Endothelial cell of umbilical vein (primary cell): ENCODE results near the gene SIPA1. TPM values are rescaled to one million over a fixed set of nuclear protein-coding genes. Genes with fewer than 3 reads are reported as not detected.

ENCODE experiments used
- BruUV-seq: library from RNA; stranded (reverse); fragments of 400-500 nt; replicated peaks from 2 replicates; lab custom pipeline; 2021; lab: Mats Ljungman, UMichigan
- CTCF ChIA-PET: fragments of 300-600, 350-600 bp; sonication (Branson Sonifier 250); formaldehyde crosslinking; loops from one replicate; lab custom pipeline; 2021; ENCODE audit warnings: antibody characterized with exemption, inconsistent platforms; lab: Charles Lee
- POLR2A ChIA-PET: fragments of 300-600, 350-600 bp; sonication (Branson Sonifier 250); formaldehyde crosslinking; loops from one replicate; lab custom pipeline; 2021; ENCODE audit warnings: antibody characterized with exemption, inconsistent platforms; lab: Charles Lee
- DNase-seq: peaks from one replicate; pipeline ENCODE4 v3.0.0-alpha.2; 2011; ENCODE audit warnings: low read depth, low spot score
- FAIRE-seq: peaks from 2 replicates; lab custom pipeline; 2011; peaks lifted over from hg19 to GRCh38; lab: Jason Lieb, UNC
- H2AFZ ChIP-seq: 2 replicates; pipeline ENCODE4 v1.6.0; 2012; ENCODE audit warnings: low read depth, low read length, control low read depth, inconsistent platforms
- H3K27ac ChIP-seq: 2 replicates; pipeline ENCODE4 v1.5.1; 2011; ENCODE audit warnings: low read depth, mild to moderate bottlenecking, control low read depth, low read length, moderate library complexity; ENCODE audit not compliant: insufficient read depth
- H3K27me3 ChIP-seq, 2 experiments: 2 replicates each; pipeline versions ENCODE4 v1.6.0 to v1.6.1; 2011; ENCODE audit warnings: low read length in 2 of 2, mixed read lengths in 1 of 2; ENCODE audit not compliant: control insufficient read depth in 2 of 2, insufficient read depth in 2 of 2
- H3K36me3 ChIP-seq, 2 experiments: 2 replicates in 1 of 2; 3 replicates in 1 of 2; pipeline ENCODE4 v1.5.1; 2011; ENCODE audit warnings: low read length in 2 of 2, mild to moderate bottlenecking in 1 of 2, moderate library complexity in 1 of 2; ENCODE audit not compliant: control insufficient read depth in 2 of 2, insufficient read depth in 2 of 2; ENCODE audit errors: extremely low read depth in 1 of 2
- H3K4me1 ChIP-seq: 3 replicates; pipeline ENCODE4 v1.5.1; 2011; ENCODE audit warnings: mild to moderate bottlenecking, low read length; ENCODE audit not compliant: control insufficient read depth, insufficient read depth; ENCODE audit errors: extremely low read depth
- H3K4me2 ChIP-seq: 2 replicates; pipeline ENCODE4 v1.6.1; 2011; ENCODE audit warnings: low read length, control low read depth, mixed read lengths; ENCODE audit not compliant: insufficient read depth
- H3K4me3 ChIP-seq, 3 experiments: fragments of 200-600 bp in 1 of 3; sonication (generic), shearing (Covaris generic) in 1 of 3; replicated peaks in 1 of 3; 2 replicates each; pipeline ENCODE4 v1.5.1; 2011 to 2016; ENCODE audit warnings: control low read depth in 3 of 3, low read length in 3 of 3, mild to moderate bottlenecking in 2 of 3, inconsistent platforms in 1 of 3, low read depth in 1 of 3, moderate library complexity in 1 of 3; ENCODE audit not compliant: insufficient read depth in 1 of 3
- H3K79me2 ChIP-seq: 2 replicates; pipeline ENCODE4 v1.6.0; 2012; ENCODE audit warnings: low read length, inconsistent platforms; ENCODE audit not compliant: control insufficient read depth, insufficient read depth
- H3K9ac ChIP-seq: replicated peaks from 2 replicates; pipeline ENCODE3; 2011; ENCODE audit warnings: low read length, control low read depth; ENCODE audit not compliant: insufficient read depth; ENCODE audit errors: extremely low read depth
- H3K9me1 ChIP-seq: replicated peaks from 3 replicates; pipeline ENCODE4 v1.6.0; 2011; ENCODE audit warnings: mild to moderate bottlenecking, low read length; ENCODE audit not compliant: control insufficient read depth, insufficient read depth; ENCODE audit errors: extremely low read depth
- H3K9me3 ChIP-seq: replicated peaks from 2 replicates; pipeline ENCODE4 v1.5.1; 2012; ENCODE audit warnings: low read length, inconsistent platforms; ENCODE audit not compliant: control insufficient read depth, insufficient read depth
- H4K20me1 ChIP-seq: replicated peaks from 2 replicates; pipeline ENCODE3; 2011; ENCODE audit warnings: mild to moderate bottlenecking, low read length; ENCODE audit not compliant: control insufficient read depth, insufficient read depth; ENCODE audit errors: extremely low read depth
- EZH2 ChIP-seq: IDR thresholded peaks from 2 replicates; pipeline ENCODE4 v1.6.1; 2012; ENCODE audit warnings: borderline replicate concordance, low read depth, mild to moderate bottlenecking, moderate library complexity, low read length, inconsistent platforms; ENCODE audit not compliant: severe bottlenecking
- FOS ChIP-seq: IDR thresholded peaks from 2 replicates; pipeline ENCODE4 v1.6.1; 2011; ENCODE audit warnings: mild to moderate bottlenecking, low read length, moderate library complexity, borderline replicate concordance; ENCODE audit not compliant: insufficient read depth
- GATA2 ChIP-seq: IDR thresholded peaks from 2 replicates; pipeline ENCODE4 v1.7.0; 2011; ENCODE audit warnings: low read depth, mild to moderate bottlenecking, moderate library complexity, mixed read lengths, low read length; ENCODE audit not compliant: insufficient read length, insufficient read depth
- JUN ChIP-seq: IDR thresholded peaks from 2 replicates; pipeline ENCODE4 v1.6.1; 2011; ENCODE audit warnings: borderline replicate concordance, low read depth; ENCODE audit not compliant: insufficient read length, insufficient read depth
- MYC ChIP-seq: IDR thresholded peaks from one replicate; pipeline ENCODE4 v1.6.1; 2011; ENCODE audit warnings: mild to moderate bottlenecking, low read depth, low read length
- POLR2A ChIP-seq: IDR thresholded peaks from 2 replicates; pipeline ENCODE4 v1.6.1; 2012; ENCODE audit warnings: low read depth, mild to moderate bottlenecking, control low read depth, low read length
- POLR2AphosphoS5 ChIP-seq: IDR thresholded peaks from 2 replicates; pipeline ENCODE4 v1.6.1; 2012; ENCODE audit warnings: low read depth, mild to moderate bottlenecking, control low read depth, low read length, moderate library complexity; ENCODE audit not compliant: insufficient read depth
- dilution Hi-C: fragments of 300-500 bp; cut with MboI; formaldehyde crosslinking; loops from one replicate; pipeline ENCODE4 v1.15.0; 2019; ENCODE audit warnings: low sequenced_read_pairs; ENCODE audit not compliant: extremely low pct_ligation_motif_present
- intact Hi-C: fragments of 100-400 bp; cut with micrococcal nuclease; formaldehyde crosslinking; loops from one replicate; pipeline ENCODE4 v1.10.0; 2022
- polyA plus RNA-seq, 4 experiments: library from polyadenylated mRNA; depleted of rRNA in 3 of 4; stranded (reverse) in 3 of 4; unstranded in 1 of 4; fragments of >200 nt; gene quantifications; 2 replicates each; pipeline versions ENCODE4 v1.2.1 to v1.2.3, GENCODE V29; 2011 to 2012; ENCODE audit warnings: missing spikeins in 1 of 4
- total RNA-seq: library from RNA; stranded (reverse); gene quantifications from 2 replicates; pipeline ENCODE4 v1.2.3, GENCODE V29; 2021
- TF ChIP-seq, protein P1 (sequence below): IDR thresholded peaks from 2 replicates; pipeline ENCODE4 v1.6.1; 2011; ENCODE audit not compliant: insufficient read depth, insufficient read length
- TF ChIP-seq, protein P2 (sequence below), 2 donors: IDR thresholded peaks; 1 replicate in 1 of 2; 2 replicates in 1 of 2; pipeline ENCODE4 v1.5.1; 2011; ENCODE audit warnings: low read length in 2 of 2, mild to moderate bottlenecking in 2 of 2, moderate library complexity in 2 of 2, control low read depth in 1 of 2, inconsistent platforms in 1 of 2, low read depth in 1 of 2; ENCODE audit not compliant: insufficient read depth in 1 of 2; ENCODE audit errors: extremely low read depth in 1 of 2

The SIPA1 gene
- total and polyA plus RNA-seq, 2 donors (not counting 3 experiments of a cell fraction or from before 2014, with no cell fraction given): 67.5 to 119 TPM

DNA sequence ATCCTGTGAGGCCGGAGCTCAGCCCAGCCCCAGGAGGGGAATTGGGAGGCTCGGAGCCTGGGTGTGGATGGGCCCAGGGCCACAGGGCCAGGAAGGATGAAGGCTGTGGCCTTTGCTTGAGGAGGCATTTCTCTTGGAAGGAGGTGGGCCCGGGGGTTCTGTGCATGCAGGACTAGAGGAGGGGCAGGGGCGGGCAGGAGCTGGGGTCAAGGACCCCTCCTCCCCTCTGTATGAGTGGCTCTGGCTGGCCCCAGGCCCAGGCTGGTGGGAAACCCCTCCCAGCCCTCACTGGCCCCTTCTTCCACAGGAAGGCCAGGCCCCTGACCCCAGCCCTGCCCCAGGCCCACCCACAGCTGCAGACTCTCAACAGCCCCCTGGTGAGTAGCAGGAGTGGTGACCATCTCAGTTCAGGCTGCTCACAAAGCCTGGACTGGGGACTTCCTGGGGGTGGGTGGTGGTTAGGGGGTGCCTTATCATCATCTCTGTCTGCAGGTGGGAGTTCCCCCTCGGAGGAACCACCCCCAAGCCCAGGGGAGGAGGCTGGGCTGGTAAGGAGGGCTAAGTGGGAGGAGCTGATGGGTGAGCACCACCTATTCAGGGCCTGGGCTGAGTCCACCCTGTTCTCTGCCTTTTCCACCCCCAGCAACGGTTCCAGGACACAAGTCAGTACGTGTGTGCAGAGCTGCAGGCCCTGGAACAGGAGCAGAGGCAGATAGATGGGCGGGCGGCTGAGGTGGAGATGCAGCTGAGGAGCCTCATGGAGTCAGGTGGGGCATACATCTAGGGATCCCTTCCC lies 48.3 kb upstream of the SIPA1 start:
- DNase-seq (no peak), FAIRE-seq (no peak)
- intact Hi-C loops (loop anchor here (5.0 kb wide), 1 partner anchor 222 kb away; no protein-coding TSS in a partner anchor), dilution Hi-C loops (no loop called here)
- Histone ChIP-seq H3K9me3 (no peaks in the 10 kb centered on the region), H3K4me3 (no peak overlapping the region), H3K4me1 (peaks cover 7% of the 10 kb centered on the region), H3K9ac (no peak overlapping the region), H3K27me3 (no peaks in the 10 kb centered on the region), H3K9me1 (no peaks in the 10 kb centered on the region), H4K20me1 (no peaks in the 10 kb centered on the region), H3K36me3 (no peaks in the 10 kb centered on the region), H3K4me2 (no peak overlapping the region), H2AFZ (no peak overlapping the region), H3K27ac (no peak overlapping the region), H3K79me2 (no peaks in the 10 kb centered on the region)
- TF ChIP-seq JUN: no peak
- no peak for TF ChIP-seq FOS
- no peak for TF ChIP-seq POLR2A
- TF ChIP-seq, protein P1, sequence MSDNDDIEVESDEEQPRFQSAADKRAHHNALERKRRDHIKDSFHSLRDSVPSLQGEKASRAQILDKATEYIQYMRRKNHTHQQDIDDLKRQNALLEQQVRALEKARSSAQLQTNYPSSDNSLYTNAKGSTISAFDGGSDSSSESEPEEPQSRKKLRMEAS: no peak
- TF ChIP-seq, protein P2, sequence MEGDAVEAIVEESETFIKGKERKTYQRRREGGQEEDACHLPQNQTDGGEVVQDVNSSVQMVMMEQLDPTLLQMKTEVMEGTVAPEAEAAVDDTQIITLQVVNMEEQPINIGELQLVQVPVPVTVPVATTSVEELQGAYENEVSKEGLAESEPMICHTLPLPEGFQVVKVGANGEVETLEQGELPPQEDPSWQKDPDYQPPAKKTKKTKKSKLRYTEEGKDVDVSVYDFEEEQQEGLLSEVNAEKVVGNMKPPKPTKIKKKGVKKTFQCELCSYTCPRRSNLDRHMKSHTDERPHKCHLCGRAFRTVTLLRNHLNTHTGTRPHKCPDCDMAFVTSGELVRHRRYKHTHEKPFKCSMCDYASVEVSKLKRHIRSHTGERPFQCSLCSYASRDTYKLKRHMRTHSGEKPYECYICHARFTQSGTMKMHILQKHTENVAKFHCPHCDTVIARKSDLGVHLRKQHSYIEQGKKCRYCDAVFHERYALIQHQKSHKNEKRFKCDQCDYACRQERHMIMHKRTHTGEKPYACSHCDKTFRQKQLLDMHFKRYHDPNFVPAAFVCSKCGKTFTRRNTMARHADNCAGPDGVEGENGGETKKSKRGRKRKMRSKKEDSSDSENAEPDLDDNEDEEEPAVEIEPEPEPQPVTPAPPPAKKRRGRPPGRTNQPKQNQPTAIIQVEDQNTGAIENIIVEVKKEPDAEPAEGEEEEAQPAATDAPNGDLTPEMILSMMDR (IDR thresholded peaks at IDR 0.05; ENCODE audit: extremely low read depth in 1 of 2, insufficient read depth in 1 of 2, low read depth in 1 of 2, low read length in 2 of 2): no peak
- TF ChIP-seq MYC: no peak
- no peak for TF ChIP-seq POLR2AphosphoS5
- no peak for TF ChIP-seq EZH2
- TF ChIP-seq GATA2: no peak
- POLR2A ChIA-PET: no interaction called here
- CTCF ChIA-PET: interaction anchor here (1.1 to 12.2 kb wide), 8 partner anchors 15 to 57 kb away, joined by 3 to 206 read pairs (median 8); partner anchors contain the start of genes EHBP1L1, FAM89B, PCNX3 and ZNRD2
- no TSS peak for BruUV-seq
